ENCODE results near the gene PRTG.
A peak's percentile ranks its signal among the peaks of the same experiment; 100 is the strongest.
"Not testable (repeated sequence)": the region's sequence is repeated elsewhere in the genome, so short reads cannot be mapped to it uniquely, and the experiment has no call there.

Gene PRTG, protein sequence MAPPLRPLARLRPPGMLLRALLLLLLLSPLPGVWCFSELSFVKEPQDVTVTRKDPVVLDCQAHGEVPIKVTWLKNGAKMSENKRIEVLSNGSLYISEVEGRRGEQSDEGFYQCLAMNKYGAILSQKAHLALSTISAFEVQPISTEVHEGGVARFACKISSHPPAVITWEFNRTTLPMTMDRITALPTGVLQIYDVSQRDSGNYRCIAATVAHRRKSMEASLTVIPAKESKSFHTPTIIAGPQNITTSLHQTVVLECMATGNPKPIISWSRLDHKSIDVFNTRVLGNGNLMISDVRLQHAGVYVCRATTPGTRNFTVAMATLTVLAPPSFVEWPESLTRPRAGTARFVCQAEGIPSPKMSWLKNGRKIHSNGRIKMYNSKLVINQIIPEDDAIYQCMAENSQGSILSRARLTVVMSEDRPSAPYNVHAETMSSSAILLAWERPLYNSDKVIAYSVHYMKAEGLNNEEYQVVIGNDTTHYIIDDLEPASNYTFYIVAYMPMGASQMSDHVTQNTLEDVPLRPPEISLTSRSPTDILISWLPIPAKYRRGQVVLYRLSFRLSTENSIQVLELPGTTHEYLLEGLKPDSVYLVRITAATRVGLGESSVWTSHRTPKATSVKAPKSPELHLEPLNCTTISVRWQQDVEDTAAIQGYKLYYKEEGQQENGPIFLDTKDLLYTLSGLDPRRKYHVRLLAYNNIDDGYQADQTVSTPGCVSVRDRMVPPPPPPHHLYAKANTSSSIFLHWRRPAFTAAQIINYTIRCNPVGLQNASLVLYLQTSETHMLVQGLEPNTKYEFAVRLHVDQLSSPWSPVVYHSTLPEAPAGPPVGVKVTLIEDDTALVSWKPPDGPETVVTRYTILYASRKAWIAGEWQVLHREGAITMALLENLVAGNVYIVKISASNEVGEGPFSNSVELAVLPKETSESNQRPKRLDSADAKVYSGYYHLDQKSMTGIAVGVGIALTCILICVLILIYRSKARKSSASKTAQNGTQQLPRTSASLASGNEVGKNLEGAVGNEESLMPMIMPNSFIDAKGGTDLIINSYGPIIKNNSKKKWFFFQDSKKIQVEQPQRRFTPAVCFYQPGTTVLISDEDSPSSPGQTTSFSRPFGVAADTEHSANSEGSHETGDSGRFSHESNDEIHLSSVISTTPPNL

DNA sequence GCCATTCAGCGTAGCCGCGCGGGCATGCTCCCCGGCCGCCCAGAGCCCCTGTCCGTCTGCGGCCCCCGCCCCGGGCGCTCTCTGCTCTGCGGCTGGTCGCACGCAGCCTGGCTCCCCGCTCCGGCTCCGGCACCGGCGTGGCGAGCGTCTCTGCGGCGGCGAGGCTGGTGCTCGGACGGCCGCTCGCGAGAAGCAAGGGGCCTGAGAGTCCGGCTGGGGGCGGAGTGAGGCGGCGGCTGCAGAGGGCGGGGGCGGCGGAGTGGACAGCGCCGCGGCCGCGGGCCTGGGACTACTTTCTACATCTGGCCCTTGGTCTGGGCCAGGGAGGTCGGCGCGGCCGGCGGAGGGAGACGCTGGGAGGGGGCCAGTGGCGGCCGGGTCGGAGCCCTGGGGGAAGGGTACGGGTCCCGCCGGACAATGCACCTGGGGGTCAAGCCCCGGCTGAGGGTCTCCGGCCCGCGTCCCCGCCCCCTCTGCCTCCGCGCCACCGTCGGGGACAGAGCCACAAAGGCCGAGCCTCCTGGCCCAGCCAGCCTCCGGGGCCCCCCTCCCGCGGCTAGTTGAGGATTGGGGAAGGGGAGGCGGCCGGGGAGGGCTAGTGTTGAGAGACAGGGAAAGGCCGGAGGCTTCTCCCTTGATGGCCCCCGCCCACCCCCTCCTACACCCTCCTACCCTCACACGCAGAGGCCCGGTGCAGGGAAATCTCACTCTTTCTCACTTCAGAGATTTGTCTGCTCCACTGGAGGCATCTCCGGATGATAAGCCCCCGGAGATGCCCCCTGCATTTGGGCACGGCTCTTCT, at the start of gene PRTG:
Gene PRTG (minus strand): TSS at position 226 of the 802 bp plus-strand sequence. CDS start 221 bp downstream, at position 5.
- peak; percentile 21 for DNase-seq

DNA sequence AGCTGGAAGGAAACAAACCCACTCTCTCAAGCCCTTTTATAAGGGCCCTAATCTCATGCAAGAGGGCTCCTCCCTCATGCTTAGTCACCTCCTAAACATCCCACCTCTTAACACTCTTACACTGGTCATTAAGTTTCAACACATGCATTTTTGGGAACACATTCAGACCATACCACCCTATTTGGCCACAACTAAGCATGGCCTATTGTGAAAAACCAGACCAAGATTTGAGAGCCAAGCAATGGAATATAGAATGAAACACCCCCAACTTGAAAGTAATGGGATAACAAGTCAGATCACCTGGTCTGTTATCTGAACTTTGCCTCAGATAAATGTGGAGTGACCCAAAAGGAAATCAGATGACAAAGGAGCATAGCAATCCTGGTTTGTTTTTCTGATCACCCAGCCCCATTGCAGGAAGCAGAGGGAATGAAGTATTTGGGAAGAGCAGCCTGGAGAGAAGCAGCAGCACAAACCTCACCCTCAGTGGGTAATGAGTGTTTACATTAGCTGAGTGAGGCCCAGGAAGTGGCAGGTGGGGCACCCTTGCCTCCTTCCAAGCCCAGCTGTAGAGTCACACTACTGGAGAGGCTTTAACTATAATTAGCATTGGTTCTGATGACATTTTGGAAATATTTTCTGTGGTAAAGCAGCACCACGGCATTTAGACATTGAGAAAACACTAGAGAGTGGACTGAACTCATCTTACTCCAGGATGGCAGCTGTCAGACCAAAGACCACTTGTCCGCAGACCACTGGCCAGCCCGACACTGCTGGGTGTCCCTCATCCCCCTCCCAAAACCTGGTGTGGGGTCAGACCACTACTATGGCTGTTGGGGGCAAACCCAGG, 48.8 kb upstream of the PRTG start:
- DNase-seq: peak; percentile 58

- DNase-seq: no peak
Measured at GRCh38 chr15:55789066-55789660, 46.2 kb upstream of the PRTG start.

DNA sequence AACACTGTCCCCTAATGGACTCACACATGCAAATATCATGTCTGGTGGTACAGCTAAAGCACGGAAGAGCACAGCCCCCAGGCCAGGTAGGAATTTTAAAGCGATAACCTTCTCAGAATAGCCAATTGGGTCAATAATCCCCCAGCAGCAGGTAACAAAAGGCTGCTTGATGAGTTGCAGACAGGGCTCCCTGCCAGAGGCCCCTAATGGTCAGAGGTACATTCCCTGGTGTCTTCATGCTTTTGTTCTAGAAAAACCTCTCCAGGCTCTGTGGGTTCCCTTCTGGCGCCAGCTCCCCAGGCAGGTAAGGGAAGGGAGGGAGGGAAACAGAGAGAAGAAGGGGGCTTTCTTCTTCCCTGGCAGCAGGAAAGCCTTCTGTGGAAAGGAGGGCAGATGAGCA, 43.4 kb upstream of the PRTG start:
- DNase-seq: no peak

- not testable (repeated sequence) for DNase-seq
Measured at GRCh38 chr15:55785593-55785992, 42.6 kb upstream of the PRTG start.

DNA sequence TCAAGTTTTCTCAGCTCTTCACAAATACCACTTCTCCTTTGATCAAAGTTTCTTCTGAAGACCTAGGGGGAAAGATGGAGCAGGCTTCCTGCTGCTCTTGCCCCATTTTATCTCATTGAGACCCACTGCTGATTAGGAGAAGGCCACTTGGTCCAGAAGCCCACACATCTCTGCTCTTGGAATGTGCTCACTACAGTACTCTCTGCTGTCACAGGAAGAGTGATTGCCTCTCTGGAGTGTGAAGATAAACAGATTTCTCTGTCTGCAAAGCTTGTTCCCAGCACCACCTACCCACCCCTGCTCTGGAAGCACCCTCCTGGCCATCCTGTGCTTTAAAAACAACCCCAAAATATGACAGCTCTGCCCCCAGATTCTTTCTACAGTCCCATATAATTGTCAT, 41.3 kb upstream of the PRTG start:
- DNase-seq: no peak

DNA sequence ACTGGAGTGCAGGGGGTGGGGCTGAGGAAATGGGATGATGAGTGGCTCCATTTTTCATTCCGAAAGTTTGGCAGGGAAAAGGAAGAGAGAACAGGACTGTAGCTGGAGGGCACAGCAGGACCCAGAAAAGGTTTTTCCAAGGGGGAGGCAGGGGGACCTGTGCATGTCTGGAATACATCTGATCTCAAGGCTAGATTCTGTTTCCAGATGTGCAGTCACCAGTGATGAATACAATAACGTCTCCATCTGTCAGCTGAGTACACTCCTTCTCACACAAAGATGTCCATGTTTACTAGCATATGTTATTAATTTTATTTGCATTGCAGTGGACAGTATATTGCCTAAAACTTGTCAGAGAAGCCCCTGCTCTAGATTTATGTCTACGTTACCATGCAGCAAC, 39.9 kb upstream of the PRTG start:
- DNase-seq: no peak

GRCh38 chr15:55780292-55780691, 37.3 kb upstream of the PRTG start:
- DNase-seq: no peak

DNA sequence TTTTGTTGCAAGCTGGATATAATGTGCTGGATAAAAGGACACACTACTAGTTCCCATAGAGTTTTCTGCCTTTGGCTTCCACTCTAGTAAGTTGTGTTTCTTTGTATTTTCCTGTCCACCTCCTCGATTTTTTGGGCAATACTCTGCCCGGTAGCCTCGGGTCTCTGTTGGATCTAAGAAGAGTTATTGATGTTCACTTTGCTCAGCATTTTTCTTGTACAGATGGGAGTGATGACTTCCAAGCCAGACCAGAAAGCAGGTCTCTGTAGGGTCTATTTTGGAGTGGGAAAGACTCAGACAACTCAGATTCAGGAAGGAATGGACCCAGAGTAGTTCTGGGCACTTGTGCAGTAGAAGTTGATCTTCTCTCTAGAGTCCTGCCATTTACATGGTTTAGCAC, 36.0 kb upstream of the PRTG start:
- no peak for DNase-seq

- DNase-seq: no peak
Measured at GRCh38 chr15:55775316-55775715, 32.4 kb upstream of the PRTG start.

GRCh38 chr15:55774113-55774970, 31.4 kb upstream of the PRTG start:
- DNase-seq: no peak

DNA sequence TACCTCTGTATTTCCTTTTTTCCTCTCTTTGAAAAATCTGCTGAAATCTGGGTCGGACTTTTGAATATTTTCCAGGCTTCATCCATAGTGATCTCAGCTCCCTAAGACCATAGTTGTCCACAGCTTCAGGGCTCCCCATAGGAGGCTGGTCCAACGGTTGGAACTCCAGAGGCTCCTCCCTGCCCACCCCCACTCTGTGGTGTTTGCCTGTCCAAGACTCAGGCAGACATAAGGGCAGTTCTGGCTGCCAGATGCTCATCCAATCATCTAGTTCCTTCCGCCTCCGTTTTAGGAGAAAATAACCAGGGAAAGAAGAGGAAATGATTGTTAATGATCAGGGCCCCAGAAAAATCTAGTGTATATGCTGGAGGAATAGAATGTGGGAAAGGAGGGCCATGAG, 27.9 kb upstream of the PRTG start:
- no peak for DNase-seq

- DNase-seq: no peak
Measured at GRCh38 chr15:55770261-55770660, 27.3 kb upstream of the PRTG start.

DNA sequence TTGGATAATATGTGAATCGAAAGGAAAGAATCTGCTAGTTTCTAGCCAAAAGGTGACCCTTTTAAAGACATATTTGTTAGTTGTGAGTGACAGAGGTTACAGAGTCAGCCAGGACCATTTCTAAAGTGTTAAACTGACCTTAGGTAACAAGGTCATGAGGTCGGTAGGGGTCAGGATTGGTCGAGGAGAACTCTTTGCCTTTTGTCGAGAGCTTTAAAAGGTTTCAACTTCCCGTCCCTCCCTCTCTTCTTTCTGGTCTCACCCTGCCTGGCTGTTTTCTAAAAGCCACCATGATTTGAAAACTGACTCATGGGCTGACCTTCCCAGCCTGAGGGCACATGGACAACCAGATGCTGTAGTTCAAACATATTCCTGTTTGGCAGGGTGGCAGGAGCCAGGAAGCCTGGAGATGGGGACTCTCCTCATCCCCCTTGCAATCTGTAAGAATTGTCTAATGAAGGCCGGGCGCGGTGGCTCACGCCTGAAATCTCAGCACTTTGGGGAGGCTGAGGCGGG, 25.8 kb upstream of the PRTG start:
- DNase-seq: no peak

GRCh38 chr15:55766676-55767075, 23.7 kb upstream of the PRTG start:
- no peak for DNase-seq

GRCh38 chr15:55764398-55764797, 21.4 kb upstream of the PRTG start:
- no peak for DNase-seq

GRCh38 chr15:55758580-55758986, 15.6 kb upstream of the PRTG start:
- DNase-seq: no peak

DNA sequence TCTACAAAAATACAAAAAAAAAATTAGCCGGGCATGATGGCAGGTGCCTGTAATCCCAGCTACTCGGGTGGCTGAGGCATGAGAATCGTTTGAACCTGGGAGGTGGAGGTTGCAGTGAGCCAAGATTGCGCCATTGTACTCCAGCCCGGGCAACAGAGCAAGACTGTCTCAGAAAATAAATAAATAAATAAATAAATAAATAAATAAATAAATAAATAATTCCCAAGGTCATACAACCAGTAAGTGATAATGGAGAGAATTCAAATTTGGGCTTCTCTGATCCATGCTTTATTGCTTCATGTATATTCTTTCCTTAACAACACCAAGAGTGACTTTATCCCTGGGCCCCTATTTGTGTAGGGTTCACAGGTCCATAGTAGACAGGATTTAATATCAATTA, 10.5 kb upstream of the PRTG start:
- not testable (repeated sequence) for DNase-seq

- DNase-seq: no peak
Measured at GRCh38 chr15:55750706-55751105, 7.8 kb upstream of the PRTG start.

All from NCI-H774 (cell line).